Tibial artery (tissue), 4 donors: ENCODE data around the gene C12orf57.

Experiments
- DNase-seq, 2 donors: peaks; one replicate each; pipeline ENCODE4 v3.0.0-alpha.2; 2019
- H3K27ac ChIP-seq, 2 donors: fragments of 200-600 bp; sonication (generic) in 1 of 2; 1 replicate in 1 of 2; 2 replicates in 1 of 2; pipeline ENCODE4 v1.5.1; 2018 to 2019; ENCODE audit warnings: mild to moderate bottlenecking in 1 of 2
- H3K27me3 ChIP-seq, 2 donors: fragments of 200-600 bp; sonication (generic) in 1 of 2; one replicate each; pipeline versions ENCODE4 v1.5.1 to v1.6.0; 2016 to 2019
- H3K36me3 ChIP-seq, 3 donors: fragments of 200-600 bp; sonication (generic) in 2 of 3; one replicate each; pipeline ENCODE4 v1.5.1; 2016 to 2019; ENCODE audit warnings: mild to moderate bottlenecking in 2 of 3
- H3K4me1 ChIP-seq, 4 donors: fragments of 200-600 bp; sonication (generic) in 2 of 4; 1 replicate in 3 of 4; 2 replicates in 1 of 4; pipeline ENCODE4 v1.5.1; 2016 to 2019
- H3K4me3 ChIP-seq, 2 donors: fragments of 200-600 bp; sonication (generic) in 1 of 2; 1 replicate in 1 of 2; 2 replicates in 1 of 2; pipeline ENCODE4 v1.5.1; 2018 to 2019; ENCODE audit warnings: mild to moderate bottlenecking in 2 of 2
- H3K9me3 ChIP-seq, 3 donors: fragments of 200-600 bp; sonication (generic) in 1 of 3; one replicate each; pipeline ENCODE4 v1.5.1; 2016 to 2019
- CTCF ChIP-seq, 2 experiments: fragments of 200-600 bp in 1 of 2; fragments of 450-650 bp in 1 of 2; IDR thresholded peaks; one replicate each; pipeline ENCODE4 v1.5.1; 2017 to 2019; ENCODE audit warnings: antibody characterized with exemption in 2 of 2, mild to moderate bottlenecking in 1 of 2, moderate library complexity in 1 of 2
- intact Hi-C: fragments of 100-400 bp; cut with DNase I; formaldehyde crosslinking; loops from one replicate; pipeline ENCODE4 v1.15.0; 2023; ENCODE audit warnings: low total_unique reads

C12orf57 gene

DNA sequence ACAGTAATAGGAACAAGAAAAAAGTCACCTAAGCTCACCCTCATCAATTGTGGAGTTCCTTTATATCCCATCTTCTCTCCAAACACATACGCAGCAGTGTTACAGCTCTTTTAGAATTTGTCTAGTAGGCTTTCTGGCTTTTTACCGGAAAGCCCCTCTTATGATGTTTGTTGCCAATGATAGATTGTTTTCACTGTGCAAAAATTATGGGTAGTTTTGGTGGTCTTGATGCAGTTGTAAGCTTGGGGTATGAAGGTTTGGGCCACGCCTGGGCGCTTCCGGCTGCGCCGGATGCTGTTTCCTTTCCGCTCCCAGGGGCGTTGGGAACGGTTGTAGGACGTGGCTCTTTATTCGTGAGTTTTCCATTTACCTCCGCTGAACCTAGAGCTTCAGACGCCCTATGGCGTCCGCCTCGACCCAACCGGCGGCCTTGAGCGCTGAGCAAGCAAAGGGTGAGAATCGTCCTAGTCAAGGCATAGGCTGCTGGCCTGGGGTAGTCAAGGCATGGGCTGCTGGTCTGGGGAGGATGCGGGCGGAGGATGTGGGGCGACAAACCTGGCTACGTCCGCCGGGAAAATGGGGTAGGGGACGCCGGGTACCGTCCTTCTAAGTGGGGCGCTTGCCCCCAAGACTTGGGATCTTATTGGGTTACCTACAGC is at the start of gene C12orf57, which contains the start of gene RNU7-1:
C12orf57 (plus strand) TSS at position 301 of the 659 bp plus-strand sequence; CDS start at position 401, 100 bp downstream.
RNU7-1 (plus strand) TSS at position 95 of the 659 bp plus-strand sequence.
- no peak for TF ChIP-seq CTCF (IDR thresholded peaks at IDR 0.05)
- H3K9me3 ChIP-seq = no peaks in the 10 kb centered on the region
- intact Hi-C loops = loop anchor here (5.0 to 10.0 kb wide), 2 partner anchors 77 to 171 kb away; partner anchors contain the start of gene TPI1
- H3K36me3 ChIP-seq = peaks cover 10 to 48% (median 29%) of the 10 kb centered on the region in 3 donors
- peak within 1 kb of the TSS; percentile 74 for H3K4me3 ChIP-seq
- peaks cover 0 to 53% (median 38%) of the 10 kb centered on the region in 4 donors for H3K4me1 ChIP-seq
- peak within 1 kb of the TSS; percentile 94 to 98 for H3K27ac ChIP-seq
- DNase-seq = peak; percentile 75 to 88
- H3K27me3 ChIP-seq = no peaks in the 10 kb centered on the region

GRCh38 chr12:6894321-6894720 is 49.5 kb upstream of the C12orf57 start:
- peaks cover 0 to 15% (median 5%) of the 10 kb centered on the region in 4 donors for H3K4me1 ChIP-seq
- peaks cover 0 to 3% of the 10 kb centered on the region in 2 donors for H3K27me3 ChIP-seq
- TF ChIP-seq CTCF (IDR thresholded peaks at IDR 0.05) = no peak
- no peak overlapping the region for H3K27ac ChIP-seq
- intact Hi-C loops = no loop called here
- no peaks in the 10 kb centered on the region for H3K36me3 ChIP-seq
- no peak for DNase-seq
- H3K4me3 ChIP-seq = no peak overlapping the region
- no peaks in the 10 kb centered on the region for H3K9me3 ChIP-seq

GRCh38 chr12:6896846-6897435 is 46.9 kb upstream of the C12orf57 start:
- DNase-seq = no peak
- H3K27ac ChIP-seq = no peak overlapping the region
- no peaks in the 10 kb centered on the region for H3K9me3 ChIP-seq
- TF ChIP-seq CTCF (IDR thresholded peaks at IDR 0.05) = no peak
- H3K4me3 ChIP-seq = no peak overlapping the region
- intact Hi-C loops = no loop called here
- H3K36me3 ChIP-seq = no peaks in the 10 kb centered on the region
- peaks cover 0 to 3% (median 0%) of the 10 kb centered on the region in 4 donors for H3K4me1 ChIP-seq
- no peaks in the 10 kb centered on the region for H3K27me3 ChIP-seq

DNA sequence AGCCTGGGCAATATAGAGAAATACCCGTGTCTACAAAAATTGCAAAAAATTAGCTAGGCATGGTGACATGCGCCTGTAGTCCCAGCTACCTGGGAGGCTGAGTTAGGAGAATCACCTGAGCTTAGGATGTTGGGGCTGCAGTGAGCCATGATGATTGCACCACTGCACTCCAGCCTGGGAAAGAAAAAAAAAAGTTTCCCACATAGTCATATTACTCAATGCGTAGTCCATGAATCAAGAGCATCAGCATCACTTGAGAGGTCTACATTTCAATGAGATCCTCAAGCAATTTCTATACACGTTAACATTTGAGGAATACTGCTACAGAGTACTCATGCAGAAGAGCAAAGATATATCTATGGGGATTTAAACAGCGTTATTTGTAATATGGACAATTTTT is 44.4 kb upstream of the C12orf57 start:
- H3K27ac ChIP-seq = no peak overlapping the region
- H3K9me3 ChIP-seq = no peaks in the 10 kb centered on the region
- TF ChIP-seq CTCF (IDR thresholded peaks at IDR 0.05) = no peak
- intact Hi-C loops = no loop called here
- H3K4me3 ChIP-seq = no peak overlapping the region
- H3K36me3 ChIP-seq = no peaks in the 10 kb centered on the region
- peaks cover 0 to 8% (median 0%) of the 10 kb centered on the region in 4 donors for H3K4me1 ChIP-seq
- H3K27me3 ChIP-seq = no peaks in the 10 kb centered on the region
- DNase-seq = no peak

GRCh38 chr12:6899837-6900519 is 43.8 kb upstream of the C12orf57 start:
- intact Hi-C loops = no loop called here
- H3K27me3 ChIP-seq = no peaks in the 10 kb centered on the region
- DNase-seq = peak in 1 of 2 donors; percentile 57
- TF ChIP-seq CTCF (IDR thresholded peaks at IDR 0.05) = no peak
- H3K4me1 ChIP-seq = peaks cover 0 to 10% (median under 1%) of the 10 kb centered on the region in 4 donors
- H3K9me3 ChIP-seq = no peaks in the 10 kb centered on the region
- no peaks in the 10 kb centered on the region for H3K36me3 ChIP-seq
- H3K27ac ChIP-seq = no peak overlapping the region
- H3K4me3 ChIP-seq = no peak overlapping the region
